Keratinocyte (primary cell): ENCODE data around the gene IGF1R.

Experiments used
- EZH2 ChIP-seq: IDR thresholded peaks from one replicate; pipeline ENCODE4 v1.6.1; 2012; ENCODE audit warnings: inconsistent platforms, mild to moderate bottlenecking, low read length, moderate library complexity
- TF ChIP-seq, protein P1 (sequence below), 3 experiments: IDR thresholded peaks in 1 of 3; conservative IDR thresholded peaks in 1 of 3; optimal IDR thresholded peaks in 1 of 3; 2 replicates in 2 of 3; 3 replicates in 1 of 3; pipeline versions ENCODE3 to v1.5.1; 2011; ENCODE audit warnings: low read length in 3 of 3, mild to moderate bottlenecking in 3 of 3, moderate library complexity in 2 of 3, control low read depth in 1 of 3, inconsistent platforms in 1 of 3; ENCODE audit not compliant: insufficient read depth in 2 of 3; ENCODE audit errors: extremely low read depth in 1 of 3

- no peak for TF ChIP-seq EZH2
- TF ChIP-seq, protein P1, sequence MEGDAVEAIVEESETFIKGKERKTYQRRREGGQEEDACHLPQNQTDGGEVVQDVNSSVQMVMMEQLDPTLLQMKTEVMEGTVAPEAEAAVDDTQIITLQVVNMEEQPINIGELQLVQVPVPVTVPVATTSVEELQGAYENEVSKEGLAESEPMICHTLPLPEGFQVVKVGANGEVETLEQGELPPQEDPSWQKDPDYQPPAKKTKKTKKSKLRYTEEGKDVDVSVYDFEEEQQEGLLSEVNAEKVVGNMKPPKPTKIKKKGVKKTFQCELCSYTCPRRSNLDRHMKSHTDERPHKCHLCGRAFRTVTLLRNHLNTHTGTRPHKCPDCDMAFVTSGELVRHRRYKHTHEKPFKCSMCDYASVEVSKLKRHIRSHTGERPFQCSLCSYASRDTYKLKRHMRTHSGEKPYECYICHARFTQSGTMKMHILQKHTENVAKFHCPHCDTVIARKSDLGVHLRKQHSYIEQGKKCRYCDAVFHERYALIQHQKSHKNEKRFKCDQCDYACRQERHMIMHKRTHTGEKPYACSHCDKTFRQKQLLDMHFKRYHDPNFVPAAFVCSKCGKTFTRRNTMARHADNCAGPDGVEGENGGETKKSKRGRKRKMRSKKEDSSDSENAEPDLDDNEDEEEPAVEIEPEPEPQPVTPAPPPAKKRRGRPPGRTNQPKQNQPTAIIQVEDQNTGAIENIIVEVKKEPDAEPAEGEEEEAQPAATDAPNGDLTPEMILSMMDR (optimal IDR thresholded peaks at IDR 0.05 in 1 of 3, IDR thresholded peaks at IDR 0.05 in 1 of 3, conservative IDR thresholded peaks at IDR 0.05 in 1 of 3; ENCODE audit: extremely low read depth in 1 of 3, insufficient read depth in 2 of 3, low read length in 3 of 3), result peak in 2 of 3 experiments; percentile 18 to 23
Observed at GRCh38 chr15:98648654-98649471, 524 bp downstream of the IGF1R start.
